Keratinocyte (primary cell): ENCODE results near the gene N4BP3. TPM values are rescaled to one million over a fixed set of nuclear protein-coding genes. Genes with fewer than 3 reads are reported as not detected.

ENCODE experiments used
- DNase-seq: peaks from one replicate; pipeline ENCODE4 v3.0.0-alpha.2; 2011; ENCODE audit warnings: low read depth, missing footprints, low spot score
- FAIRE-seq: peaks from 2 replicates; lab custom pipeline; 2011; peaks lifted over from hg19 to GRCh38; lab: Jason Lieb, UNC
- H2AFZ ChIP-seq: 2 replicates; pipeline ENCODE4 v1.6.0; 2012; ENCODE audit warnings: low read length, control low read depth, inconsistent platforms; ENCODE audit not compliant: control insufficient read depth
- H3K27ac ChIP-seq: 2 replicates; pipeline ENCODE4 v1.5.1; 2011; ENCODE audit warnings: low read length; ENCODE audit not compliant: control insufficient read depth, insufficient read depth
- H3K27me3 ChIP-seq: 3 replicates; pipeline ENCODE4 v1.6.0; 2011; ENCODE audit warnings: low read length; ENCODE audit not compliant: control insufficient read depth, insufficient read depth; ENCODE audit errors: extremely low read depth
- H3K36me3 ChIP-seq, 2 experiments: 2 replicates in 1 of 2; 3 replicates in 1 of 2; pipeline ENCODE4 v1.5.1; 2011; ENCODE audit warnings: low read length in 2 of 2, mild to moderate bottlenecking in 1 of 2; ENCODE audit not compliant: control insufficient read depth in 2 of 2, insufficient read depth in 2 of 2; ENCODE audit errors: extremely low read depth in 1 of 2
- H3K4me1 ChIP-seq: 3 replicates; pipeline ENCODE4 v1.5.1; 2011; ENCODE audit warnings: low read length; ENCODE audit not compliant: control insufficient read depth, insufficient read depth; ENCODE audit errors: extremely low read depth
- H3K4me2 ChIP-seq: 3 replicates; pipeline ENCODE4 v1.6.0; 2011; ENCODE audit warnings: low read depth, low read length; ENCODE audit not compliant: control insufficient read depth, insufficient read depth; ENCODE audit errors: extremely low read depth
- H3K4me3 ChIP-seq, 3 experiments: fragments of 200-600 bp in 1 of 3; sonication (generic) in 1 of 3; 2 replicates in 2 of 3; 3 replicates in 1 of 3; pipeline ENCODE4 v1.5.1; 2011 to 2016; ENCODE audit warnings: low read length in 3 of 3, mild to moderate bottlenecking in 3 of 3, control low read depth in 2 of 3, inconsistent platforms in 1 of 3, low read depth in 1 of 3, mixed read lengths in 1 of 3, mixed run types in 1 of 3, moderate library complexity in 1 of 3; ENCODE audit not compliant: control insufficient read depth in 2 of 3, insufficient read depth in 2 of 3; ENCODE audit errors: extremely low read depth in 1 of 3
- H3K79me2 ChIP-seq: 2 replicates; pipeline ENCODE4 v1.6.0; 2012; ENCODE audit warnings: low read length; ENCODE audit not compliant: control insufficient read depth, insufficient read depth
- H3K9ac ChIP-seq: 3 replicates; pipeline ENCODE4 v1.6.0; 2011; ENCODE audit warnings: low read length; ENCODE audit not compliant: control insufficient read depth, insufficient read depth; ENCODE audit errors: extremely low read depth
- H3K9me1 ChIP-seq: 3 replicates; pipeline ENCODE4 v1.6.0; 2011; ENCODE audit warnings: low read length; ENCODE audit not compliant: control insufficient read depth, insufficient read depth; ENCODE audit errors: extremely low read depth
- H3K9me3 ChIP-seq: 2 replicates; pipeline ENCODE4 v1.5.1; 2012; ENCODE audit warnings: low read depth, low read length; ENCODE audit not compliant: control insufficient read depth
- H4K20me1 ChIP-seq: 3 replicates; pipeline ENCODE4 v1.6.0; 2011; ENCODE audit warnings: low read length; ENCODE audit not compliant: control insufficient read depth, insufficient read depth; ENCODE audit errors: extremely low read depth
- CTCF ChIP-seq, 3 experiments: IDR thresholded peaks in 1 of 3; conservative IDR thresholded peaks in 1 of 3; optimal IDR thresholded peaks in 1 of 3; 2 replicates in 2 of 3; 3 replicates in 1 of 3; pipeline versions ENCODE3 to v1.5.1; 2011; ENCODE audit warnings: low read length in 3 of 3, mild to moderate bottlenecking in 3 of 3, moderate library complexity in 2 of 3, control low read depth in 1 of 3, inconsistent platforms in 1 of 3; ENCODE audit not compliant: insufficient read depth in 2 of 3; ENCODE audit errors: extremely low read depth in 1 of 3
- EZH2 ChIP-seq: IDR thresholded peaks from one replicate; pipeline ENCODE4 v1.6.1; 2012; ENCODE audit warnings: inconsistent platforms, mild to moderate bottlenecking, low read length, moderate library complexity
- dilution Hi-C: fragments of 300-500 bp; cut with MboI; formaldehyde crosslinking; loops from one replicate; pipeline ENCODE4 v1.7.0; 2020; ENCODE audit warnings: low sequenced_read_pairs; ENCODE audit not compliant: extremely low pct_ligation_motif_present
- polyA plus RNA-seq, 5 experiments: library from polyadenylated mRNA; depleted of rRNA in 3 of 5; stranded (reverse) in 3 of 5; stranded (forward) in 1 of 5; unstranded in 1 of 5; fragments of >200 nt; gene quantifications; 1 replicate in 1 of 5; 2 replicates in 3 of 5; 3 replicates in 1 of 5; pipeline versions ENCODE4 v1.2.1 to v1.2.3, GENCODE V29; 2011 to 2012; ENCODE audit warnings: missing spikeins in 2 of 5, low read depth in 1 of 5, low replicate concordance in 1 of 5

N4BP3 gene
- polyA plus RNA-seq, 1 donor (not counting 4 experiments of a cell fraction or from before 2014, with no cell fraction given): 1.0 TPM

- TF ChIP-seq EZH2 (no peak), CTCF (optimal IDR thresholded peaks at IDR 0.05 in 1 of 3, IDR thresholded peaks at IDR 0.05 in 1 of 3, conservative IDR thresholded peaks at IDR 0.05 in 1 of 3; ENCODE audit: extremely low read depth in 1 of 3, insufficient read depth in 2 of 3, low read length in 3 of 3) (no peak)
- Histone ChIP-seq H3K9me3 (no peaks in the 10 kb centered on the region), H3K4me1 (peaks cover 30% of the 10 kb centered on the region), H3K9ac (no peak overlapping the region), H3K4me2 (peak overlapping the region; percentile 67), H3K4me3 (peak overlapping the region in 2 of 3 experiments; percentile 44 to 56), H3K9me1 (no peaks in the 10 kb centered on the region), H3K79me2 (peaks cover 13% of the 10 kb centered on the region), H4K20me1 (peaks cover 3% of the 10 kb centered on the region), H3K27ac (no peak overlapping the region), H2AFZ (no peak overlapping the region), H3K27me3 (no peaks in the 10 kb centered on the region), H3K36me3 (no peaks in the 10 kb centered on the region)
- DNase-seq: no peak
- dilution Hi-C loops: no loop called here
- no peak for FAIRE-seq
Observed at GRCh38 chr5:178112545-178112944, 787 bp upstream of the N4BP3 start.

GRCh38 chr5:178113841-178114324 lies 551 bp downstream of the N4BP3 start:
- Histone ChIP-seq H3K9me1 (no peaks in the 10 kb centered on the region), H4K20me1 (peaks cover 3% of the 10 kb centered on the region), H3K4me3 (peak overlapping the region; percentile 76 to 80 (median 79)), H2AFZ (peak overlapping the region; percentile 74), H3K27me3 (no peaks in the 10 kb centered on the region), H3K4me1 (peaks cover 17% of the 10 kb centered on the region), H3K36me3 (no peaks in the 10 kb centered on the region), H3K79me2 (peaks cover 13% of the 10 kb centered on the region), H3K9ac (peak overlapping the region; percentile 71), H3K4me2 (peak overlapping the region; percentile 90), H3K27ac (no peak overlapping the region), H3K9me3 (no peaks in the 10 kb centered on the region)
- dilution Hi-C loops: no loop called here
- FAIRE-seq (no peak), DNase-seq (no peak)
- TF ChIP-seq CTCF (optimal IDR thresholded peaks at IDR 0.05 in 1 of 3, IDR thresholded peaks at IDR 0.05 in 1 of 3, conservative IDR thresholded peaks at IDR 0.05 in 1 of 3; ENCODE audit: extremely low read depth in 1 of 3, insufficient read depth in 2 of 3, low read length in 3 of 3) (no peak), EZH2 (no peak)
